Activated CD4-positive, alpha-beta T cell treated with anti-CD3 and anti-CD28 coated beads, Interleukin-2, amount 50 U/mL, for 48 hours (primary cell): ENCODE data around the gene PICK1.
"Not testable (repeated sequence)": the region's sequence is repeated elsewhere in the genome, so short reads cannot be mapped to it uniquely, and the experiment has no call there.

Experiments used
- DNase-seq, 2 experiments: peaks; one replicate each; pipeline ENCODE4 v3.0.0-alpha.2; 2020

Gene PICK1

DNA sequence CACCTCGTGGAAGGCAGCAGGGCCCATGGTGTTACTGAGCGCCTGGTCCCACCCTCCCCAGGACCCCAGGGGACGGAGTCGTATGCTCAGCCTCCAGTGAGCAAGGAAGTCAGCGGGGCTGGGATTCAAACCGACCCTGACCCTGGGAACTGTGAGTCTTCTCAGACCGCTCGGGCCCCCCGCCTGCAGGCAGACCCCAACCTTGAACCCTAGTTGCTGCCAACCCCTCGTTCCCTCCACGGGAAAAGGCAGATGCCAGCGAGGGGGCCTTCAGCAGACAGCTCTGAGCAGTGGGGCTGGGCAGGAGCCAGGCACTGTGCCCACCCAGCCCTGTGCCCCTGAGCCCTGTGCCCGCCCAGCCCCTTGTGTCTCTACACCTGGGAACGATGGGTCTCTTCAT is 20.4 kb downstream of the PICK1 start:
- no peak for DNase-seq

DNA sequence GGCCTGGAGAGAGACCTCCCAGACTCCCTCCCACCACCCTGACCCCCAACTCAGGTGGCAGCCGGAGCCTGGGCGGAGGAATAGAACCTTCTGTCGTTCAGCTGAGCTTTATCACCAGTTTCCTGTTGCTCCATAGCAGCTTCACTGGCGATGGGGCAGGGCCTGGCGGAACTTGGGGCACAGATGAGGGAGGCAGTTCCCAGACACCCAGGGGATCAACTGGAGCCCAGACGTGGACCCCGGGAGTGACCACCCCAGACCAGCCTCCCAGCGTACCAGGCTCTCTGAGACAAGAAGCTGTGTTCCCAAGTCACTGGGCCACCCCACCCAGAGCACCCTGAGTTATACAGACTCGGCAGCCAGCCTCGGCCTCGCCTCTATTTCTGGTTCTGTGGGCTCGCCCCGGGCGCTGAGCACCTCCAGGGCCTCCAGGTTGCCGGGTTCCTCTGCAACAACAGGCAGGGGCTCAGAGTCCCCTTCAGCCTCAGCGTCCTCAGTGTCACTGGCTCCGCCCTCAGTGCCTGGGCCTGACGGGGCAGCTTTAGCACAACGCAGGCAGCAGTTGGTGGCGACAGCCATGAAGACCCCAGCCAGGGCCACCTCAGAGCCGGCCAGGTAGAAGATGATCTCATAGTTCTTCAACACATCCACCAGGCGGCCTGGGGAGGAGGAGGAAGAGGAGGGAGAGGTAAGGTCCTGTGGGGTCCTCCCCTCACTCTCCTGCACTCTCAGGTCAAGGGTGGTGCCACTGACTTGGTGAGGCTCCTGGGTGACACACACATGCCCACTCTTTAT is 21.0 kb downstream of the PICK1 start:
- DNase-seq = no peak

DNA sequence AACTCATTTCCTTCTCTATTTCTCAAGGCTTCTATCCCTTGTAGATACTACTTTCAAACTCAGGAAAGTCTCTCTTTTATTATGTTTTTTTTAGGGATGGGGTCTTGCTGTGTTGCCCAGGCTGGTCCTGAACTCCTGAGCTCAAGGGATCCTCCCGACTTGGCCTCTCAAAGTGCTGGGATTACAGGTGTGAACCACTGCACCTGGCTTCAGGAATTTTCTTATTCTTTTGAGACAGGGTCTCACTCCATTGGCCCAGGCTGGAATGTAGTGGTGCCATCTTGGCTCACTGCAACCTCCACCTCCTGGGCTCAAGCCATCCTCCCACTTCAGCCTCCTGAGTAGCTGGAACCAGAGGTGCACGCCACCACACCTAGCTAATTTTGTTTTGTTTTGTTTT is 22.0 kb downstream of the PICK1 start:
- DNase-seq = not testable (repeated sequence)

DNA sequence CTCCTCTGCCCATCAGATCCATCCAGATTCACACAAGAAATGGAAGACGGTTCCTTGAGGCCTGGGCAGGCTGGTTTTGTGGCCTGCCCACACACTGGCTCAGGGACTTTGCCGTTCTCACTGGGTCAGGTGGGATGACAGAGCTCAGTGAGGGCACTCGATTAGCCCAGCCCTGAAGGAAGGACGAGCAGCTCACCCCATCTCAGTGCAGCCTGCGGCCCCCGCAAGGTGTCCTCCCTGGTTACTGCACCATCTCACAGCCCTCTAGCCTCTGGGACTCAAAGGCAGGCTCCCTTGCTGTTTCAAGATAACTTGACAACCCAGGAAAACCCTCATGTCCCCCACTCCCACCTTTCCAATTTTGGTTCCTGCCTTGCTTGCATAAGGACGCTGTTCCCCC is 22.6 kb downstream of the PICK1 start:
- no peak for DNase-seq

DNA sequence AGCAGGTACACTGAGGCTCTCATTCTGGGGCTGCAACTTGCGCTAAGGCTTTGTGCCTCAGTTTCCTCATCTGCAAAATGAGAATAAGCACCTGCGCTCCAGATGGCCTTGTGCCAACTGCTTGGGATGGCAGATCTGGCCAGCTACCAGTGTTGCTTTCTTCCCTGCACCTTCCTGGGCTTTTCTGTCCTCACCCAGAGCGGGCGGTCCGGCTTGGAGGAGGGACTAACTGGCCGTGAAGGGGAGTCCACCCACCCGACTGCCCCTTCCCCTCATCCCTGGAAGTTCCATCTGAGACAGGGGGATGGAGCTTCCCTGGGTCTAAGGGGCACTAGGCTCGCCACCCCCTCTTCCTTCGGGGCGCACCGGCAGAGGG is 23.3 kb downstream of the PICK1 start:
- no peak for DNase-seq

DNA sequence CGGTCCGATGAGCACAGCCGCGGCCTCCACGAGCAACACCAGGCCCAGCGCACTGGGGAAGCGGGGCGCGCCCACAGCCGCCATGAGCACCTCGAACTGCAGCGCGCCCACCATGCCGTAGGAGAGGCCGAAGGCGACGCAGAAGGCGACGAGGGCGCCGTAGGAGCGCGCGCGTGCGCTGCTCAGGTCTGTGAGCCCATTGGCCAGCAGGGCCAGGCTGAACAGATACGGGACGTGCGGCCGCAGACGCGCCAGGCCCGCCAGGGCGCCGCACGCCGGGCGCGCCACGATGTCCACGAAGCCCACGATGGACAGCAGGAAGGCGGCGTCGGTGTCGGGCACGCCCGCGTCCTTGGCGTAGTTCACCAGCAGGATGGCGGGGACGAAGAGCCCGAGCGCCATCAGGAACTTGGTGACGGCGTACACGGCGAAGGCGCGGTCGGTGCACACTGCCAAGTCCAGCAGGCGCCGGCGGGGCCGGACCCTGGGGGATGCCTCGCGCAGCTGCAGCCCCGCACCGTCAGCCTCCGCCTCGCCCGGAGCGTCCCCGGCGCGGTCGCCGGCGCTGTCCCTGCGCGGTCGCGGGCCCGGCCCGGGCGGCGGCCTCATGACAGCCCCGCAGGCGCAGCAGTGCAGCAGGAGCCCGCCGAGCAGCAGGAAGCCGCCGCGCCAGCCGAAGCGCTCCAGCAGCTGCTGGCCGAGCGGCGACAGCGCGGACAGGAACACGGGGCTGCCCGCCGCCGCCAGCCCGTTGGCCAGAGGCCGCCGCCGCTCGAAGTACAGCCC is 23.8 kb downstream of the PICK1 start:
- peak; percentile 14 to 18 for DNase-seq

DNA sequence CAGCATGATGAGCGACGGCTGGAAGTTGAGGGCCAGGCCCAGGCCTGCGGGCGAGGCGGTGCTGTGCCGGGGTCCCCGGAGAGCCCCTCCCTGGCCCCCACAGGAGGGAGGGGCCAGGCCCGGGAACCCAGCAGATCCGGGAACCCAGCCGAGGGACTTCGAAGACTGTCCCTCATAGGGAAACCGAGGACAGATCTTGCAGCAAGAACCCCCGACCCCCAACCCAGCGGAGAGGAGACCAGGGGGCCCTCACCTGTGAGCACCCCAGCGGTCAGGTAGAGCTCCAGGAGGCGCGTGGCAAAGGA is 24.4 kb downstream of the PICK1 start:
- no peak for DNase-seq

DNA sequence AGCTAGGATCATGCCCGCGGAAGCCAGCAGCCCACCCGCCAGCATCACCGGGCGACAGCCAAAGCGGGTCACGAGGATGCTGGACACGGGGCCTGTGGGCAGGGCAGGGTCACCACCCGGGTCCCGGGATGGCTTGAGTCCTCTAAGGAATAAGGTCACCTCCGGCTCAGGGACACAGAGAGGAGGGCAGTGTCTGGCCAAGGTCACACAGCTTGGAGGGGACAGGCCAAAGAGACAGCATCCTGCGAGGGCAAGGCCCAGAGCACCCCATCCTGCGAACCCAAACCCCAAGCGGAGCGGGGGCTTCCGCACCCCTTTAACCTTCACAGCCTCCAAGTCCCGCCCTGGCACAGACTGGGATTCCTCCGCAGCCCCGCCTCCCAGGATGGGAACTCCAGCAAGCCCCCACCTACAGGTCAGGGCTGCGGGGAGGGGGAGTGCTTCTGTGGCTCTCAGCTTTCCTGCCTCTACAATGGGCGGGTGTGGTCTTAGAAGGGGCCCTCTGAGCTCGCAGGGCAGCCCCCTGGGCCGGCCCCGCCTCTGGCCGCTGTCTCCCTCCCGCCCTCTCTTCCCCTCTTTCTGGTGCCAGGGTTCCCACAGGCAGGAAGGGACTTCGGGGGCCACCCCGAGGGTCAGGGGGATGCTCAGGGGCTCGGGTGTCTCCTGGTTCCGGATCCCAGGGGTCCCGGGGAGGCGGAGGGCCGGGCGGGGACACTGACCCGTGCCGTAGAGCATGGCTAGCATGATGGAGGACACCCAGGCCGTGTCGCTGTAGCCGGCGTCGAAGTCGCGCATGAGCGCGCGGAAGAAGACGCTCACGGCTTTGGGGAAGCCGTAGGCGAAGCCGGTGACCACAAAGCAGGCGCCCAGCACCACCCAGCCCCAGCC is 25.0 kb downstream of the PICK1 start:
- DNase-seq = peak in 1 of 2 experiments; percentile 18

DNA sequence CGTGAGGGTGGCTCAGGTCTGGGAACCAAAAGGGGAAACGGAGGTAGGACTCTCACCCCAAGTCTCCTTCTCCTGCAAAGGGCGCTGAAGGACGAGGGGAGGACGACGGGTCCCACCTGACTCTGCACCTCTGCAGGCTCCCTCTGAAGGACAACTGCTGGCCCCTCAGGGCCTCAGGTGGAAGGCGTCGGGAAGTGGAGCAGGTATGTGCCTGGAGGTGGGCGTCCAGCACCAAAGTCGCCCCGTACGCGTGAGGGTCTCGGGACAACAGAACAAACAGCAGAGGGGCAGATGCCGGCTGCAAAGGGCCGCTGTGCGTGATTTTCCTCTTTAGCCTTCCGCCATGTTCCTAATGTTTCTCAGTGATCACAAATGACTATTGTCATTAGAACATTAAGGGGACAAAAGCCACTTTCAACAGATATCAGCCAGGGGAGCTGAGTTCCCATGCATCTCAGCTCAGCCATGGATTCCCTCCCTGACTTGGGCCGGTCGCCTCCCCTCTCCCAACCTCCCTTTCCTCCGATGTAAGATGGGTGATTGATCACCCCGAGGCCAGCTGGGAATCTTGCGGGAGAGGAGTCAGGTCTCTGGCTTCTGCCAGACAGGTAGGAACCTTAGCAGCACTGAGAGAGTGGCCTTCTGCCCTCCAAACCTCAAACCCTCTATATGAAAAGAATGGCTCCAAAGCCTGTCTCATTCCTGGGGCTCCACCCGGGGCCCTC is 25.9 kb downstream of the PICK1 start:
- no peak for DNase-seq

DNA sequence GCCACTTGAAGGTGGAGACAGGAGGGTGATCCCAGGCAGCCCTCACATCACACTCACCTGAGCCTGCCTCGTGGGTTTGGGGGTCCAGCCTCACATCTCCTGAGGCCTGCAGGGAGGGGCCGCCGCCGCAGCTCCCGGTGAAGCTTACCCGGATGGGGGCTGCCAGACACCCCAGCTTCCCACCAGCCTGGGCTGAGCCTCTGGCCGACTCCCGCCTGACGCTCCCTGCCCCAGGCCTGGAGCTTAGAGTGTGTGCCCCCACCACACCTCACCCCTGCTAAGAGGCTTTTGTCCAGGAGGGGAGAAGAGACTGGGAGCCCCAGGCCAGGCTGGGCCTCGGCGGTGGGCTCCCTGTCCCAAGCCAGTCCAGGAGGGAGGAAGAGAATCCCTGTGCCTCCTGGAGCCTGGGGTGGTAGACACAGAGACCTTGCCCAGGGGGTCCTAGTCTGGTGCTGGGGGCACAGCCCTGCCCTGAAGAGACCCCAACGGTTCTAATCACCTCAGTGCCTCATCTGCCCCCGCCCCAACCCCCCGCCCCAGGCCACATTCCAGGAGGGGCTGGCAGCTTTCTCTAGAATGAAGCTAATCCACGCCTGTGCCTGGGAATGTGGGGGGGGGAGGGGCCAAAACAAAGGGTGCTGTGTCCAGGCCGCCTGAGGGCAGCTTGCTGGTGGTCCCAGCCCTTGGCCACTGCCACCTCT is 26.9 kb downstream of the PICK1 start, which contains the start of gene SLC16A8:
SLC16A8 (minus strand) TSS at position 254 of the 701 bp plus-strand sequence. CDS start 1,311 bp downstream, outside the sequence.
- DNase-seq = no peak

DNA sequence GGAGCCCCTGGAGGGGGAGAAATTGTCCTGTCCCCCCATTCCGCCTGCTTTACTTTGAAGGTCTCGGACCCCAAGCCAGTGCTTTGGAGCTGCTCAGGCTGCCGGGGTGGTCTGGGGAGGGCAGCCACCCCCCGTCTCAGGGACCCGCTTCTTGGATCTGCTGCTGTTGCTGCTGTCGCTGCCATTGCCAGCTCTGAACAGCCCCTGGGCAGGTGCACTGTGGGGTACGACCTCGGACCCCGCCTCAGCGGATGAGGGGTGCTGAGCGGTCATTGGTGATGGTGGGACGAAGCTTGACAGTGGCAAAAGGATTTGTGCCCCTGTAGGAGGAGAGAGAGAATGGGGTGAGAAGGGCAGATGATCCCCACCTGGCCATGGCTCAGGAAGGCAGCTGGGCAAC is 27.9 kb downstream of the PICK1 start:
- DNase-seq = no peak

DNA sequence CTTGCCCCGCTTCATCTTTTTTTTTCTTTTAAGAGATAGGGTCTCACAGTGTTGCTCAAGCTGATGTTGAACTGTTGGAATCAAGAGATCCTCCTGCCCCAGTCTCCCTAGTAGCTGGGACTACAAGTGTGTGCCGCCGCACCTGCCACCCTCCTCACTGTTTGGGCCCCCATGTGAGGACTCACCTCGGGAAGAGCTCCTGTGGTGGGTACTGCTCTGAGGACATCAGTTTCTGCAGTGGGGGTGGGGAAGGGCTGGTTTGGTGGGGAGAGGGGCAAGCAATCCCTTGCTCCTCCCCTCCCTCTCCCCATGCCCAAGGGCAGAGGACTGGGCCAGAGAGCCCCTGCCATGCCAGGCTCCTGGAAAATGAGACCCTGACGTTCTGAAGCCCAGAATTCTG is 28.3 kb downstream of the PICK1 start:
- no peak for DNase-seq

DNA sequence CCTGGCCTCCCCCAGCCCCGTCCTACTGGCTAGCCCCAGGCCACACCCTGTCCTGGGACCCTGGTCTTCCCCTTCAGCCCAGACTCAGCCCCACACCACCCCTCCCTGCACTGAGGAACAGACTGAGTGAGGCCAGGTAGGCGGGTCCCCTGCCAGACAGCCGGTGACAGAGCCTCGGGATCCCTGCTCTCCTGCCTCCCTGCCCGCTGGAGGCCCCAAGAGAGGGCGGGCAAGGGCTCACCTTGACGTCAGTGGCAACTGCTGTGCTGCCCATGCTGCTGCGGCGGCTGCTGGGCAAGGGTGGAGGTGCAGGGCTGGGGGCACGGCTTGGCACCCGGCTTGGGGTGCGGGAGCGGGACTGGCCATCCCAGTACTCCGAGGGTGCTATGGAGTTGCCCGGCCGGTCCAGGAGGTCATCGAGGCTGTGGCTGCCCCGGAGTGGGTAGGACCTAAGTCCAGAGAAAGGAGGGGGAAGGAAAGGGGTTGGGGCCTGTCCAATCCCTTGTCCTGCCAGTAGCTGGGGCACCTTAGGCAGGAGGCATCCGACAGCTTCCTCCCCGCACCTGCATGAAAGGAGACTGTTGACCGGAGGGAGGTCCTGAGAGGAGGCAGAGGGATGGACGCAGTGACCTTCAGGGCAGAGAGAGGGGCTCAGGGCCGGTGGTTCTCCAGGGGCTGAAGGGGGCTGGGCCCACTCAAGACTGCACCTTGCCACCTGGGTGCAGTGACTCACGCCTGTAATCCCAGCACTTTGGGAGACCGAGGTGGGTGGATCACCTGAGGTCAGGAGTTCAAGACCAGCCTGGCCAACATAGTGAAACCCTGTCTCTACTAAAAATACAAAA is 29.0 kb downstream of the PICK1 start:
- DNase-seq = no peak

DNA sequence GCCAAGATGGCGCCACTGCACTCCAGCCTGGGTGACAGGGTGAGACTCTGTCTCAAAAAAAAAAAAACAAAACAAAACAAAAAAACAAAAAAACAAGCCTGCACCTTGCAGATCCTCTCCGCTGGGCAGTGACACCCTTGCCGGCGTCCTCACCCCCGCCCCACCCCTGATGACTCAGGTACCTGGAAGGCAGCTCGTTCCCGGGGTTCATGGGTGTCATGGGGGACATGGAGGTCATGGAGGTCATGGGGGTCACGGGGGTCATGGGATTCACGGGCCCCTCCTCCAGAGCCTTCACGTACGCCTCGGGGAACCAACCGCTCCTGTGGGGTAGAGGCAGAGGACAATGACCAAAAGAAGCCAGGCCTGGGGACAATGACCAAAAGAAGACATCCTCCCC is 29.7 kb downstream of the PICK1 start:
- DNase-seq = no peak

DNA sequence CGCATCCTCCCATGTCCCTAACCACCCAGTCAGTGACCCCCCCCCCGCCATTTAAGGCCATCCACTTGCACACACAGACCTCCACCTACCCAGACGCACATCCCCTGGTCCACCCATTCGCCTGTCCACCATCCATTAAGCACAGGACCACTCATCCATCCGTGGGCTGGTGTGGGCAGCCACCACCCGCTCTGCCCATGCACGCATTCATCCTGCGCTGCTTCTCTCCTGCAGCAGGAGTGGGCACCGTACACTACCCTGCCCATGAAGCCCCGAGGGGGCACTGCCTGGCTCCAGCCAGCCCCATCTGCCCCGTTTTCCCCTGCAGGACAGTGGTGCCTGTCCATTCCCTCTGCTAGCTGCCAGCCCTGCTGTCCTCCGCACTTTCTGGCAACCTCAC is 30.7 kb downstream of the PICK1 start:
- no peak for DNase-seq

DNA sequence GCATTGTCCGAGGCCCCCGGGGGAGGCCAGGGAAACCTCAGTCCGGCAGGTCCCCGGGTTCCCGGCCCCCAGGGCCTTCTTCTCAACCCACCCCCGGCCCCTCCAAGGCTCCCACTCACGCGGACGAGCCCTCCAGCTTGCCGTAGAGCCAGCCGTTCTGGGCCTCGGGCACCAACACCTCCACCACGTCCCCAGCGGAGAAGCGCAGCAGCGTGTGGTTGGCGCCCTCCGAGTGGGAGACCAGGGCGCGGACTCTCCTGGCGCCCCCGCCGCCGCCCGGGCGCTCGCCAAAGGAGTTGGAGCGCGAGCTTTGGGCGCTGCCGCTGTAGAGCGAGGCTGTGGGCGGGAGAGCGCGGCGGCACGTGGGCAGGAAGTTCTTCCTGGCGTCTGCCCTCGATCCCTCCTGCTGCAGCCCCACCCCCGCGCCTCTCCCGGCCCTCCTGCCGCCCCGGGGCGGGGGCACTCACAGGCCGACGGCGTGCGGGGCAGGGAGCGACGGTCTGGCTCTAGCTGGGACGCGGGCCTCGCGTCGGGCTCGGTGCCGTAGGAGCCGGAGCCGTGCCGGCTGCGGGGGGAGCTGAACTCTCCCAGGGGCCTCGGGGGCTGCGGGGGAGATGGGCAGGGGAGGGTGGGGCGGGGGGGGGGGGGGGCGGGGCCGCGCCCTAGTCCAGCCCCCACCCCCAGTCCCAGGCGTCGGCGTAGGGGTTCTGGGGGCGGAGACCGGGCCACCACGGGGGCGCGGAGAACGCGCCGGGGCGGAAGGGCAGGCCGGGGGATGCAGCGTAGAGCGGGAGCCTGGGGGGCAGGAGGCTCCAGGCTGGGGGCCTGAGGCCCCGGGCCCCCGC is 31.6 kb downstream of the PICK1 start:
- DNase-seq = no peak

DNA sequence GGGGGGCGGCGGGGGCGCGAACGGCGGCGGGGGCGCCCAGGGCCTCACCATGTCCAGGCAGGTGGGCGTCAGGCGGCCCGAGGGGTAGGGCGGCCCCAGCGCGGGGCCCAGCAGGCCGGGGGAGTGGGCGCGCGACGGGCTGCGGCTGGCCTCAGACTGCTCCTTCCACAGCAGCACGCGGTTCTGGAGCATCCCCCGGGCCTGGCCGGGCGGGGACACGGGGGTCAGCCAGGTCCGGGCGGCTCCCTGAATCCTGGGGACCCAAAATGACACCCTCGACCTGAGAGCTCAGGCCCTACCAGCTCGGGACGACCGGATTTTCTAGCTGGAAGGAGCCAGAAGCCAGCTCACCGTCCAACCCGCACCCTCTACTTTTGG is 32.3 kb downstream of the PICK1 start:
- DNase-seq = no peak

DNA sequence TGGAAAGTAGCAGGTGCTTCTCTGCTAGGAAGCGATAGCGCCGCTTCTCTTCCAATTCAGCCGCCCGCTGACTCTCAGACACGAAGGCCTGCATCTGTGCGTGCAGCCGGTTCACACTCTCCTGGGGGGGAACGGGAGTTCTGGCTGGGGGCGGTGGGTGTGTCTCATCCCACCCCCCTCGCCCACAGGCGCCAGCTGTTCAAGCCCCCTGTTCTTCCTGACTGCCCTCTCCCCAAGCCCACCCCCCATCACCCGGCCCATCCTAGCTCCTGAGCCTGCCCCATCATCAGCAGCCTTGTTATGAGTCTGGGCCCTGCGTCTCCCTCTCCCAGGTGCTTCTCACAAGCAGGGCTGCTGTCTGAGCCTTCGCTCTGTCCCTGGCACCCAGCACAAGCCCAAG is 39.9 kb downstream of the PICK1 start:
- no peak for DNase-seq

DNA sequence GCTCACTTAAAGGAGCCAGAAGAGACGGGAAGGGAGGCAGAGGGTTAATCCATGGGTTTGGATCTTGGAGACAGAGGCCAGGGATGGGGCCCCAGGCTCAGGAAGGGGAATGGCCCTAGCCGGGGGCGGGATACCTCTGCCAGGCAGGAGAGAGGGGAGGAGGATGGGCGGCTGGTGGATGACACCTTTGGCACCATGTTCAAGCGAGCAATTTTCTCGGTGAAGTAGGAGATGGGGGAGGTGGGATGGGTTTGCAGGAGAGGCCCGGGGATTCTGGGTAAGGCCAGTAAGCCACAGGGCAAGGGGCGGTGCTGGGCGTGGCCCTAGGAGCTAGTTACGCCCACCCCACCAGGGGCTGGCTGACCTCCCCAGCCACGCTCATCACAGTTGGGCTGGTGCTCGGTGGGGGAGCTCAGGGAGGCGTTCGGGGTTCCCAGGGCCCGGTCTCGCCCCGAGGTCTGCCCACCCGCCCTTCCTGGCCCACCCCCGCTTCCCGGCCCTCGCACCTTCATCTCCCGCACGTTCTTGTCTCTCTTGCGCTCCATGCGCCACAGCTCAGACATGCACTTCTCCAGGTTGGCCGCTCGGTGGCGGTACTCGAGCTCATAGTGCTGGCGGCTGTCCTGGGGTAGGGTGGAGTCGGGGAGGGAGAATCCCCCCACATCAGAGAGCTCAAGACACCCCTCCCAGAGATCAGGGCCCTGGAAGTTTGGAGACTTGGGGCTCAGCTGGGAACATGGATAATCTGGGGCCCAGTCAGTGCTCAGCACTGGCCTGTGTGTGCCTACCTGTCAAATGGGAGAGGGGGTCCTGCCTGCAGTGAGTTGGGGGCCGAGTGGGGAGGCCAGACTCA is 40.6 kb downstream of the PICK1 start:
- no peak for DNase-seq
